HepG2 (cell line): ENCODE data around the gene PGS1. TPM values are rescaled to one million over a fixed set of nuclear protein-coding genes. Genes with fewer than 3 reads are reported as not detected.

Source experiments
- ARID4A ChIP-seq: sonication (generic); formaldehyde crosslinking; IDR thresholded peaks from 2 replicates; pipeline ENCODE4 v1.5.0; 2020; ENCODE audit warnings: mild to moderate bottlenecking, missing genetic modification reagents, borderline replicate concordance
- ATF7-NPFF ChIP-seq: sonication (generic); formaldehyde crosslinking; IDR thresholded peaks from 2 replicates; pipeline ENCODE4 v1.8.1; 2023; ENCODE audit warnings: mild to moderate bottlenecking, low read depth, missing genetic modification reagents, moderate library complexity
- CENPBD1 ChIP-seq: sonication (generic); formaldehyde crosslinking; IDR thresholded peaks from 2 replicates; pipeline ENCODE4 v1.8.0; 2022; ENCODE audit warnings: missing genetic modification reagents, low read depth, mild to moderate bottlenecking, borderline replicate concordance
- FUBP1 ChIP-seq: sonication (generic); formaldehyde crosslinking; IDR thresholded peaks from 2 replicates; pipeline ENCODE4 v1.5.1; 2020; ENCODE audit warnings: missing genetic modification reagents, mild to moderate bottlenecking, borderline replicate concordance
- GATAD2A ChIP-seq: IDR thresholded peaks from 2 replicates; pipeline ENCODE4 v1.6.1; 2016
- HDAC6 ChIP-seq: fragments of 200-600 bp; sonication (generic); IDR thresholded peaks from 2 replicates; pipeline ENCODE4 v1.7.0; 2017; ENCODE audit warnings: mild to moderate bottlenecking, antibody characterized with exemption, low read length, low read depth
- KAT2B ChIP-seq: fragments of 150-350 bp; IDR thresholded peaks from 2 replicates; pipeline ENCODE4 v1.6.1; 2014; ENCODE audit warnings: low read depth, low read length, borderline replicate concordance
- KDM6A ChIP-seq: IDR thresholded peaks from 2 replicates; pipeline ENCODE4 v1.6.1; 2016; ENCODE audit warnings: low read depth
- MEIS2 ChIP-seq: sonication (generic); formaldehyde crosslinking; IDR thresholded peaks from 2 replicates; pipeline ENCODE4 v1.9.0; 2021; ENCODE audit warnings: mild to moderate bottlenecking, missing genetic modification reagents
- MLLT10 ChIP-seq: sonication (generic); formaldehyde crosslinking; IDR thresholded peaks from 2 replicates; pipeline ENCODE4 v1.4.0; 2020; ENCODE audit warnings: missing genetic modification reagents
- PATZ1 ChIP-seq: sonication (generic); formaldehyde crosslinking; IDR thresholded peaks from 2 replicates; pipeline ENCODE4 v1.4.0; 2020; ENCODE audit warnings: missing genetic modification reagents
- PITX1 ChIP-seq: sonication (generic); formaldehyde crosslinking; IDR thresholded peaks from 2 replicates; pipeline ENCODE4 v1.5.1; 2020; ENCODE audit warnings: mild to moderate bottlenecking, missing genetic modification reagents
- SMYD3 ChIP-seq: sonication (generic); formaldehyde crosslinking; IDR thresholded peaks from 2 replicates; pipeline ENCODE4 v1.8.1; 2023; ENCODE audit warnings: mild to moderate bottlenecking, missing genetic modification reagents
- SNAPC2 ChIP-seq: sonication (generic); formaldehyde crosslinking; IDR thresholded peaks from 2 replicates; pipeline ENCODE4 v1.8.1; 2022; ENCODE audit warnings: mild to moderate bottlenecking, missing genetic modification reagents
- TCF7L2 ChIP-seq: IDR thresholded peaks from 2 replicates; pipeline ENCODE4 v1.6.1; 2011; ENCODE audit warnings: mild to moderate bottlenecking, low read depth, low read length, moderate library complexity
- ZNF333 ChIP-seq: sonication (generic); formaldehyde crosslinking; IDR thresholded peaks from 2 replicates; pipeline ENCODE4 v1.4.0; 2020; ENCODE audit warnings: mild to moderate bottlenecking, missing genetic modification reagents, borderline replicate concordance
- ZNF362 ChIP-seq: sonication (generic); formaldehyde crosslinking; IDR thresholded peaks from 2 replicates; pipeline ENCODE4 v1.4.0; 2020; ENCODE audit warnings: missing genetic modification reagents, mild to moderate bottlenecking, borderline replicate concordance
- ZNF577 ChIP-seq: sonication (generic); formaldehyde crosslinking; IDR thresholded peaks from 2 replicates; pipeline ENCODE4 v1.4.0; 2020; ENCODE audit warnings: mild to moderate bottlenecking, low read depth, missing genetic modification reagents, borderline replicate concordance
- ZNF598 ChIP-seq: sonication (generic); formaldehyde crosslinking; IDR thresholded peaks from 2 replicates; pipeline ENCODE4 v1.5.1; 2020; ENCODE audit warnings: mild to moderate bottlenecking, missing genetic modification reagents, borderline replicate concordance
- ZNF619 ChIP-seq: sonication (generic); formaldehyde crosslinking; IDR thresholded peaks from 2 replicates; pipeline ENCODE4 v1.4.0; 2020; ENCODE audit warnings: mild to moderate bottlenecking, missing genetic modification reagents
- polyA plus RNA-seq, 8 experiments: library from polyadenylated mRNA; depleted of rRNA in 3 of 8; stranded (reverse) in 7 of 8; unstranded in 1 of 8; fragments of >200 nt; fragmentation: Illumina TruSeq in 4 of 8; extraction: Trizol in 4 of 8; gene quantifications; 2 replicates each; pipeline versions ENCODE4 v1.2.1 to v1.2.3, GENCODE V29; 2011 to 2016; ENCODE audit warnings: low read depth in 4 of 8, missing spikeins in 1 of 8, mixed read lengths in 1 of 8; ENCODE audit not compliant: insufficient read depth in 1 of 8
- total RNA-seq, 5 experiments: library from RNA; depleted of rRNA; stranded (reverse); fragments of >200 nt; fragmentation: Illumina TruSeq; extraction: Trizol; gene quantifications; 2 replicates each; pipeline ENCODE4 v1.2.3, GENCODE V29; 2016; ENCODE audit warnings: low read depth in 1 of 5

Gene PGS1
- total and polyA plus RNA-seq, 2 of the 13 experiments (the other 11 are each of a cell fraction or from before 2014, with no cell fraction given), result 25.9 to 31.5 TPM

- 0 out of 2 replicates have a peak, but pooled peaks have one; percentile 3 for TF ChIP-seq ARID4A
- TF ChIP-seq MEIS2 (CRISPR knock-in tag), result no peak
- TF ChIP-seq PATZ1 (CRISPR knock-in tag), result 0 out of 2 replicates have a peak, but pooled peaks have one; percentile 8
- TF ChIP-seq ZNF598 (CRISPR knock-in tag), result no peak
- peak; percentile 10; the same call in 1 of the 2 replicates for TF ChIP-seq SNAPC2 (CRISPR knock-in tag)
- no peak for TF ChIP-seq ATF7-NPFF
- TF ChIP-seq CENPBD1, result no peak
- no peak for TF ChIP-seq KAT2B
- peak; percentile 77 for TF ChIP-seq ZNF362
- TF ChIP-seq HDAC6, result no peak
- 0 out of 2 replicates have a peak, but pooled peaks have one; percentile 15 for TF ChIP-seq SMYD3 (CRISPR knock-in tag)
- TF ChIP-seq ZNF619, result no peak
- 0 out of 2 replicates have a peak, but pooled peaks have one; percentile 8 for TF ChIP-seq PITX1 (CRISPR knock-in tag)
- no peak for TF ChIP-seq ZNF577 (CRISPR knock-in tag)
- TF ChIP-seq MLLT10 (CRISPR knock-in tag), result no peak
- TF ChIP-seq ZNF333, result no peak
- no peak for TF ChIP-seq FUBP1
- no peak for TF ChIP-seq KDM6A
- TF ChIP-seq TCF7L2, result no peak
- 0 out of 2 replicates have a peak, but pooled peaks have one; percentile 8 for TF ChIP-seq GATAD2A
Observed at GRCh38 chr17:78376161-78376560, 2.3 kb upstream of the PGS1 start (continued).
